PFSK-1 (cell line): ENCODE measurements around the gene TPD52L2.

Experiments used
- FOXP2 ChIP-seq: optimal IDR thresholded peaks from 2 replicates; pipeline ENCODE3; 2011; ENCODE audit warnings: borderline replicate concordance, control low read depth, inconsistent platforms; ENCODE audit not compliant: insufficient read depth; ENCODE audit errors: extremely low read length, extremely low read depth
- POLR2AphosphoS5 ChIP-seq: IDR thresholded peaks from 2 replicates; pipeline ENCODE4 v1.6.1; 2012; ENCODE audit warnings: low read depth, mild to moderate bottlenecking, control low read depth, low read length, moderate library complexity
- REST ChIP-seq, 2 experiments: IDR thresholded peaks; 2 replicates each; pipeline versions ENCODE4 v1.6.1 to v1.8.0; 2011 to 2012; ENCODE audit warnings: low read depth in 2 of 2, low read length in 2 of 2, control low read depth in 1 of 2, inconsistent platforms in 1 of 2, mild to moderate bottlenecking in 1 of 2, moderate library complexity in 1 of 2; ENCODE audit not compliant: insufficient read depth in 1 of 2
- SIN3A ChIP-seq: IDR thresholded peaks from 2 replicates; pipeline ENCODE4 v1.6.1; 2012; ENCODE audit warnings: mild to moderate bottlenecking, low read length, moderate library complexity, borderline replicate concordance; ENCODE audit not compliant: insufficient read depth
- TAF1 ChIP-seq: IDR thresholded peaks from 2 replicates; pipeline ENCODE4 v1.6.1; 2012; ENCODE audit warnings: low read length, control low read depth, borderline replicate concordance; ENCODE audit not compliant: insufficient read depth

The TPD52L2 gene

GRCh38 chr20:63850689-63851547 lies 14.2 kb upstream of the TPD52L2 start:
- TF ChIP-seq SIN3A (no peak), POLR2AphosphoS5 (no peak), REST (IDR thresholded peaks at IDR 0.05; ENCODE audit: insufficient read depth in 1 of 2, low read depth in 2 of 2, low read length in 2 of 2) (no peak), TAF1 (no peak), FOXP2 (no peak)

- TF ChIP-seq REST (IDR thresholded peaks at IDR 0.05; ENCODE audit: insufficient read depth in 1 of 2, low read depth in 2 of 2, low read length in 2 of 2) = no peak
- TF ChIP-seq TAF1 = no peak
- no peak for TF ChIP-seq POLR2AphosphoS5
- TF ChIP-seq SIN3A = no peak
- TF ChIP-seq FOXP2 = no peak
These were observed 10.9 kb upstream of the TPD52L2 start for GRCh38 chr20:63854069-63854765.

GRCh38 chr20:63854766-63855362 lies 10.2 kb upstream of the TPD52L2 start:
- TF ChIP-seq SIN3A = no peak
- TF ChIP-seq REST (IDR thresholded peaks at IDR 0.05; ENCODE audit: insufficient read depth in 1 of 2, low read depth in 2 of 2, low read length in 2 of 2) = no peak
- no peak for TF ChIP-seq FOXP2
- no peak for TF ChIP-seq POLR2AphosphoS5
- TF ChIP-seq TAF1 = no peak

GRCh38 chr20:63855363-63856097 lies 9.5 kb upstream of the TPD52L2 start:
- no peak for TF ChIP-seq FOXP2
- TF ChIP-seq REST (IDR thresholded peaks at IDR 0.05; ENCODE audit: insufficient read depth in 1 of 2, low read depth in 2 of 2, low read length in 2 of 2) = no peak
- no peak for TF ChIP-seq TAF1
- TF ChIP-seq SIN3A = no peak
- no peak for TF ChIP-seq POLR2AphosphoS5
